Heart left ventricle (tissue), 16 donors: ENCODE data around the gene PHF20. TPM values are rescaled to one million over a fixed set of nuclear protein-coding genes. Genes with fewer than 3 reads are reported as not detected.

Experiments
- ATAC-seq, 4 donors: fragments of 200-7000 bp; cut with Tn5 transposase; one replicate each; pipeline ENCODE4 v1.9.1; 2020 to 2022; ENCODE audit warnings: moderate library complexity in 4 of 4, mild to moderate bottlenecking in 3 of 4, moderate number of reproducible peaks in 1 of 4
- DNase-seq, 5 donors: peaks; one replicate each; pipeline ENCODE4 v3.0.0-alpha.2; 2020
- H3K27ac ChIP-seq, 12 donors: fragments of 200-600 bp; sonication (generic) in 4 of 12; one replicate each; pipeline versions ENCODE4 v1.5.0 to v1.8.0; 2016 to 2022; ENCODE audit warnings: mild to moderate bottlenecking in 2 of 12
- H3K27me3 ChIP-seq, 9 donors: fragments of 200-600 bp; sonication (generic) in 2 of 9; one replicate each; pipeline versions ENCODE4 v1.5.1 to v1.8.0; 2016 to 2022; ENCODE audit warnings: mild to moderate bottlenecking in 3 of 9
- H3K36me3 ChIP-seq, 9 donors: fragments of 200-600 bp; sonication (generic) in 2 of 9; one replicate each; pipeline versions ENCODE4 v1.5.0 to v1.8.0; 2018 to 2022; ENCODE audit warnings: mild to moderate bottlenecking in 2 of 9
- H3K4me1 ChIP-seq, 12 donors: fragments of 200-600 bp; sonication (generic) in 4 of 12; one replicate each; pipeline versions ENCODE4 v1.5.0 to v1.8.0; 2016 to 2022; ENCODE audit warnings: mild to moderate bottlenecking in 3 of 12
- H3K4me3 ChIP-seq, 12 donors: fragments of 200-600 bp; sonication (generic) in 4 of 12; one replicate each; pipeline versions ENCODE4 v1.5.0 to v1.8.0; 2017 to 2022; ENCODE audit warnings: mild to moderate bottlenecking in 9 of 12, moderate library complexity in 4 of 12
- H3K9me3 ChIP-seq, 12 donors: fragments of 200-600 bp; sonication (generic) in 4 of 12; one replicate each; pipeline versions ENCODE4 v1.5.0 to v1.8.0; 2016 to 2022; ENCODE audit warnings: mild to moderate bottlenecking in 1 of 12
- CTCF ChIP-seq, 12 donors: fragments of 200-600 bp; sonication (generic) in 4 of 12; IDR thresholded peaks; one replicate each; pipeline versions ENCODE4 v1.5.0 to v1.8.0; 2018 to 2022; ENCODE audit warnings: antibody characterized with exemption in 12 of 12, mild to moderate bottlenecking in 5 of 12
- POLR2A ChIP-seq, 2 donors: fragments of 450-650 bp; IDR thresholded peaks; one replicate each; pipeline ENCODE4 v1.6.1; 2017; ENCODE audit warnings: antibody characterized with exemption in 2 of 2, mild to moderate bottlenecking in 2 of 2, moderate library complexity in 2 of 2
- WGBS, 4 donors: extraction: QIAGEN DNeasy Blood & Tissue Kit in 2 of 4; methylation state at CpG; one replicate each; pipeline versions ENCODE4 v1.1.5 to v1.1.7; 2013 to 2018; 5-methylcytosine and 5-hydroxymethylcytosine counted together
- intact Hi-C, 10 donors: fragments of 100-400 bp; cut with DNase I; formaldehyde crosslinking; loops; one replicate each; pipeline versions ENCODE4 v1.11.1 to v1.14.2; 2022
- polyA plus RNA-seq, 2 donors: library from polyadenylated mRNA; stranded (reverse); fragments of 200-250 nt; gene quantifications; one replicate each; pipeline ENCODE4 v1.2.3, GENCODE V29; 2013
- total RNA-seq, 9 donors: library from RNA; depleted of rRNA in 2 of 9; stranded (reverse); fragments of >200 nt in 2 of 9; fragmentation: NEBNext Ultra II Directional in 3 of 9; extraction: Animal tissue kit (Norgen Biotek cat#: 25700) in 3 of 9; gene quantifications; one replicate each; pipeline versions ENCODE4 v1.1.0 to v1.2.4, GENCODE V29; 2016 to 2023
- donor health status: ischemic (EF 13 %, LVEDD 7.1; RV severe dilation, severe dysfunction).
- donor health status: healthy with polysubstance abuse.
- donor health status: DM: no; HTN: yes; CAD: no.
- donor health status: DM: no; HTN: no; CAD: no.
- donor health status: ischemic (EF 25% LVEDD 6.9; RV normal size, moderate dysfunction).
- donor health status: ischemic (EF 25% LVEDD 5.7; RV mildly dilated, moderate dysfunction).
- donor health status: healthy.
- donor health status: DM: yes; HTN: yes; CAD: no.
- donor health status: ischemic (EF 35%, LVEDD 5.7; RV mildly dilated, moderate dysfunction).
- donor health status: nonischemic (EF 11% LVEDD 7.7; RV severe dilation, severe dysfunction).
- donor health status: DM: yes; HTN: yes; CAD: no.
- donor health status: PGD.
- donor health status: ischemic (EF 29% LVEDD 5.4; RV normal size, mild dysfunction).
- donor health status: nonischemic (EF 23%, LVEDD 6.1; RV moderate dilation, normal function).

The PHF20 gene
- total and polyA plus RNA-seq, 11 donors = 25.8 to 48.9 (median 36.5) TPM

- intact Hi-C loops = no loop called here
- DNase-seq (no peak), ATAC-seq (no peak)
- Histone ChIP-seq H3K4me1 (no peaks in the 10 kb centered on the region), H3K27ac (no peak overlapping the region), H3K4me3 (no peak overlapping the region), H3K27me3 (no peaks in the 10 kb centered on the region), H3K9me3 (no peaks in the 10 kb centered on the region), H3K36me3 (no peaks in the 10 kb centered on the region)
- no peak for TF ChIP-seq POLR2A (IDR thresholded peaks at IDR 0.05)
- TF ChIP-seq CTCF (IDR thresholded peaks at IDR 0.05) = no peak
- 90 to 96% (median 92%) methylated on average over 4 of the region's 4 CpGs for WGBS, 4 donors
Observed at GRCh38 chr20:35963878-35964277, 192.1 kb downstream of the PHF20 start.

GRCh38 chr20:35967979-35968640 is 196.3 kb downstream of the PHF20 start, which contains the start of gene CNBD2:
CNBD2 (plus strand) TSS chr20:35968590; CDS start chr20:35968763, 173 bp downstream.
- no peak within 1 kb of the TSS for H3K27ac ChIP-seq
- TF ChIP-seq CTCF (IDR thresholded peaks at IDR 0.05) (no peak), POLR2A (IDR thresholded peaks at IDR 0.05) (no peak)
- H3K4me3 ChIP-seq = no peak within 1 kb of the TSS
- ATAC-seq (no peak), DNase-seq (no peak)
- no peaks in the 10 kb centered on the region for H3K27me3 ChIP-seq
- WGBS, 4 donors = 93 to 98% (median 95%) methylated on average over 3 of the region's 3 CpGs
- intact Hi-C loops = no loop called here
- peaks cover 0 to 8% (median 0%) of the 10 kb centered on the region in 12 donors for H3K9me3 ChIP-seq
- no peaks in the 10 kb centered on the region for H3K4me1 ChIP-seq
- H3K36me3 ChIP-seq = no peaks in the 10 kb centered on the region

GRCh38 chr20:35968930-35969329 is 197.1 kb downstream of the PHF20 start:
- no peak overlapping the region for H3K27ac ChIP-seq
- no peaks in the 10 kb centered on the region for H3K27me3 ChIP-seq
- TF ChIP-seq CTCF (IDR thresholded peaks at IDR 0.05) (no peak), POLR2A (IDR thresholded peaks at IDR 0.05) (no peak)
- no peaks in the 10 kb centered on the region for H3K36me3 ChIP-seq
- no peak for DNase-seq
- H3K4me3 ChIP-seq = no peak overlapping the region
- ATAC-seq = no peak
- 53 to 73% (median 68%) methylated on average over 1 of the region's 1 CpG for WGBS, 4 donors
- intact Hi-C loops = no loop called here
- H3K4me1 ChIP-seq = no peaks in the 10 kb centered on the region
- H3K9me3 ChIP-seq = peaks cover 0 to 8% (median 0%) of the 10 kb centered on the region in 12 donors

- Histone ChIP-seq H3K27ac (no peak overlapping the region), H3K27me3 (no peaks in the 10 kb centered on the region), H3K36me3 (no peaks in the 10 kb centered on the region), H3K9me3 (peaks cover 0 to 8% (median 0%) of the 10 kb centered on the region in 12 donors), H3K4me3 (no peak overlapping the region), H3K4me1 (no peaks in the 10 kb centered on the region)
- intact Hi-C loops = no loop called here
- no peak for DNase-seq
- no peak for TF ChIP-seq POLR2A (IDR thresholded peaks at IDR 0.05)
- TF ChIP-seq CTCF (IDR thresholded peaks at IDR 0.05) = no peak
- ATAC-seq = no peak
- WGBS, 4 donors = 94 to 100% (median 96%) methylated on average over 2 of the region's 2 CpGs
Observed at GRCh38 chr20:35971981-35972380, 200.2 kb downstream of the PHF20 start.
